WTC11 (cell line): Measurements from ENCODE around the gene FNDC3B. TPM values are rescaled to one million over a fixed set of nuclear protein-coding genes. Genes with fewer than 3 reads are reported as not detected.

Experiments
- ATAC-seq: fragments of 200-7000 bp; cut with Tn5 transposase; 2 replicates; pipeline ENCODE4 v1.10.0; 2021; ENCODE audit warnings: mild to moderate bottlenecking, moderate library complexity
- CTCF ChIA-PET: fragments of 300-600 bp; sonication (Branson Sonifier 250); formaldehyde crosslinking; loops from one replicate; lab custom pipeline; 2021; ENCODE audit warnings: antibody characterized with exemption; lab: Charles Lee
- POLR2A ChIA-PET: fragments of 350-600 bp; sonication (Branson Sonifier 250); formaldehyde crosslinking; loops from one replicate; lab custom pipeline; 2021; ENCODE audit warnings: antibody characterized with exemption; lab: Charles Lee
- DNase-seq: peaks from one replicate; pipeline ENCODE4 v3.0.0; 2021; ENCODE audit warnings: low spot score
- H3K27ac Mint-ChIP-seq: 2 replicates; pipeline ENCODE4 v1.8.0; 2021; ENCODE audit warnings: mixed read lengths
- H3K27me3 Mint-ChIP-seq: 2 replicates; pipeline ENCODE4 v1.8.0; 2021; ENCODE audit warnings: low read depth, mild to moderate bottlenecking, moderate library complexity, mixed read lengths
- H3K36me3 Mint-ChIP-seq: 2 replicates; pipeline ENCODE4 v1.8.0; 2021; ENCODE audit warnings: mixed read lengths
- H3K4me1 Mint-ChIP-seq: 2 replicates; pipeline ENCODE4 v1.8.0; 2022; ENCODE audit warnings: mixed read lengths
- H3K4me3 Mint-ChIP-seq: 2 replicates; pipeline ENCODE4 v1.8.0; 2021; ENCODE audit warnings: mild to moderate bottlenecking, moderate library complexity, mixed read lengths
- H3K9me3 Mint-ChIP-seq: 2 replicates; pipeline ENCODE4 v1.8.0; 2021; ENCODE audit warnings: mixed read lengths
- ESRRA ChIP-seq: sonication (generic); formaldehyde crosslinking; IDR thresholded peaks from 2 replicates; pipeline ENCODE4 v1.8.1; 2022; ENCODE audit warnings: mild to moderate bottlenecking, missing genetic modification reagents, borderline replicate concordance
- HMGA2 ChIP-seq: fragments of 250-450 bp; sonication (Bioruptor Pico); IDR thresholded peaks from 2 replicates; pipeline ENCODE4 v1.4.0; 2021; ENCODE audit warnings: mild to moderate bottlenecking, moderate library complexity
- HMGXB4 ChIP-seq: sonication (generic); formaldehyde crosslinking; IDR thresholded peaks from 2 replicates; pipeline ENCODE4 v1.8.1; 2023; ENCODE audit warnings: mild to moderate bottlenecking, moderate library complexity, missing genetic modification reagents
- NFE2L1 ChIP-seq: sonication (generic); formaldehyde crosslinking; IDR thresholded peaks from 2 replicates; pipeline ENCODE4 v1.8.1; 2023; ENCODE audit warnings: missing genetic modification reagents
- PRDM15 ChIP-seq: sonication (generic); formaldehyde crosslinking; IDR thresholded peaks from 2 replicates; pipeline ENCODE4 v1.8.0; 2022; ENCODE audit warnings: missing genetic modification reagents
- SP1 ChIP-seq: sonication (generic); formaldehyde crosslinking; conservative IDR thresholded peaks from 2 replicates; pipeline ENCODE4 v1.8.1; 2022; ENCODE audit warnings: missing genetic modification reagents
- ZBTB21 ChIP-seq: sonication (generic); formaldehyde crosslinking; IDR thresholded peaks from 2 replicates; pipeline ENCODE4 v1.8.1; 2023; ENCODE audit warnings: mild to moderate bottlenecking, missing genetic modification reagents, borderline replicate concordance
- ZNF121 ChIP-seq: sonication (generic); formaldehyde crosslinking; IDR thresholded peaks from 2 replicates; pipeline ENCODE4 v1.8.0; 2023; ENCODE audit warnings: missing genetic modification reagents
- ZNF138 ChIP-seq: sonication (generic); formaldehyde crosslinking; conservative IDR thresholded peaks from 2 replicates; pipeline ENCODE4 v1.8.1; 2022; ENCODE audit warnings: mild to moderate bottlenecking, moderate library complexity, missing genetic modification reagents
- ZNF317 ChIP-seq: sonication (generic); formaldehyde crosslinking; IDR thresholded peaks from 2 replicates; pipeline ENCODE4 v1.8.1; 2023; ENCODE audit warnings: low read depth, mild to moderate bottlenecking, moderate library complexity, missing genetic modification reagents, borderline replicate concordance
- ZNF423 ChIP-seq: fragments of 250-450 bp; sonication (Bioruptor Pico); IDR thresholded peaks from 2 replicates; pipeline ENCODE4 v2.1.2; 2022; ENCODE audit warnings: mild to moderate bottlenecking, moderate library complexity
- total RNA-seq: library from RNA; stranded (reverse); gene quantifications from 3 replicates; pipeline ENCODE4 v1.2.3, GENCODE V29; 2021
- TF ChIP-seq, protein P1 (sequence below): sonication (generic); formaldehyde crosslinking; IDR thresholded peaks from 2 replicates; pipeline ENCODE4 v1.8.0; 2023; ENCODE audit warnings: mild to moderate bottlenecking, missing genetic modification reagents

Gene FNDC3B
- total RNA-seq, 1 experiment from 2014 or later: 42.8 TPM

DNA sequence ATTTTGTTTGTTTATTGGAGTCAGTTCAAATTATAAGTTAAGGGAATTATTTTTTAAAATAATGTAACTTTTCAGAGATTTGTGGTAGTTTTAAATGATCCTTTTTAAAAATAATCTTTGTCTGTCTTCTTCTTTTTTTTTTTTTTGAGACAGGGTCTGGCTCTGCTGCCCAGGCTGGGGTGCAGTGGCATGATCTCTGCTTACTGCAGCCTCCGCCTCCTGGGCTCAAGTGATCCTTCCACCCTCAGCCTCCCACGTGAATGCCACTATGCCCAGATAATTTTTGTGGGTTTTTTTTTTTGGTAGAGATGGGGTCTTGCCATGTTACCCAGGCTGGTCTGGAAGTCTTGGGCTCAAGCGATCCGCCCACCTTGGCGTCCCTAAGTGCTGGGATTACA, 12.6 kb downstream of the FNDC3B start (continued):
- TF ChIP-seq, protein P1, sequence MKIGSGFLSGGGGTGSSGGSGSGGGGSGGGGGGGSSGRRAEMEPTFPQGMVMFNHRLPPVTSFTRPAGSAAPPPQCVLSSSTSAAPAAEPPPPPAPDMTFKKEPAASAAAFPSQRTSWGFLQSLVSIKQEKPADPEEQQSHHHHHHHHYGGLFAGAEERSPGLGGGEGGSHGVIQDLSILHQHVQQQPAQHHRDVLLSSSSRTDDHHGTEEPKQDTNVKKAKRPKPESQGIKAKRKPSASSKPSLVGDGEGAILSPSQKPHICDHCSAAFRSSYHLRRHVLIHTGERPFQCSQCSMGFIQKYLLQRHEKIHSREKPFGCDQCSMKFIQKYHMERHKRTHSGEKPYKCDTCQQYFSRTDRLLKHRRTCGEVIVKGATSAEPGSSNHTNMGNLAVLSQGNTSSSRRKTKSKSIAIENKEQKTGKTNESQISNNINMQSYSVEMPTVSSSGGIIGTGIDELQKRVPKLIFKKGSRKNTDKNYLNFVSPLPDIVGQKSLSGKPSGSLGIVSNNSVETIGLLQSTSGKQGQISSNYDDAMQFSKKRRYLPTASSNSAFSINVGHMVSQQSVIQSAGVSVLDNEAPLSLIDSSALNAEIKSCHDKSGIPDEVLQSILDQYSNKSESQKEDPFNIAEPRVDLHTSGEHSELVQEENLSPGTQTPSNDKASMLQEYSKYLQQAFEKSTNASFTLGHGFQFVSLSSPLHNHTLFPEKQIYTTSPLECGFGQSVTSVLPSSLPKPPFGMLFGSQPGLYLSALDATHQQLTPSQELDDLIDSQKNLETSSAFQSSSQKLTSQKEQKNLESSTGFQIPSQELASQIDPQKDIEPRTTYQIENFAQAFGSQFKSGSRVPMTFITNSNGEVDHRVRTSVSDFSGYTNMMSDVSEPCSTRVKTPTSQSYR: no peak

- ATAC-seq (peak; percentile 57), DNase-seq (no peak)
- ChIA-PET CTCF (interaction anchor here (1.0 kb wide), 1 partner anchor 117 kb away, joined by 3 read pairs; no protein-coding TSS in a partner anchor), POLR2A (no interaction called here)
- Mint-ChIP-seq H3K4me1 (peaks cover 48% of the 10 kb centered on the region), H3K36me3 (peaks cover 24% of the 10 kb centered on the region), H3K27me3 (no peaks in the 10 kb centered on the region), H3K27ac (peak overlapping the region; percentile 26), H3K9me3 (no peaks in the 10 kb centered on the region), H3K4me3 (no peak overlapping the region)
- no peak for TF ChIP-seq NFE2L1 (CRISPR knock-in tag)
- TF ChIP-seq ZNF121 (CRISPR knock-in tag): no peak
- TF ChIP-seq PRDM15 (CRISPR knock-in tag): no peak
- TF ChIP-seq HMGXB4 (CRISPR knock-in tag): no peak
- no peak for TF ChIP-seq ESRRA (CRISPR knock-in tag)
- TF ChIP-seq SP1 (CRISPR knock-in tag): no peak
- no peak for TF ChIP-seq ZNF317 (CRISPR knock-in tag)
- TF ChIP-seq ZNF423 (CRISPR knock-in tag): no peak
Measured at GRCh38 chr3:172052405-172052804, 13.0 kb downstream of the FNDC3B start.

DNA sequence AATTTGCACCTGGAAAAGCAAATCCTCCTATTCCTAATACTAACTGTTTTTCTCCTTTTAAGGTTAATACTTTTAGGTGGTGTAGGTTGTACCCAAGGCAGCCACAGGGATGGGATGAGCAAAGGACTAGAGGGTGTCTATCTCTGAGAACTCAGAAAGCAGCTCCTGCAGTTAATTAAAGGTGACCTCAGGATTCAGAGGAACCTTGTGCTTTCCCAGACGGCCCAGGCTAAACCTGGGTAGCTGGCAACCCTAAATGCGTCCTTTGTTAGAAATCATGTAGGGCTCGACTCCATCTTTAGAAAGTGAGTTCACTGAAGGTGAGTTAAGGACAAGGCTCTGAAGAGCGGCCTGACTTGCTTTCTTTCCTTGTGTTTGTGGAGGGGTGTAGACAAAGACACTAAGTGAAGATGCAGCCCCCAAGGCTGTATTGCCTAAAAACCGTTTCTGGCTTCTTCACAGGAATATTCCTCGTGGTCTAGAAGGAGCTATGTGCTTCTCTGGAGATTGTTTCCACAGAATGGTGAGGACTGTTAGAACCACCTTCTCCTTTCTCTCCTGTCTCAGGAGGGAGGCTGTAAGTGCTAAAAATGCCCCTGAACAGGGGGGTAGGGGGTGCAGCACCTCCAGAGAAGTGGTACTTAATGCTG, 14.9 kb downstream of the FNDC3B start:
- ChIA-PET CTCF (interaction anchor here (1.0 kb wide), 2 partner anchors 9 to 11 kb away, joined by 3 to 4 read pairs; no protein-coding TSS in a partner anchor), POLR2A (interaction anchor here (0.6 kb wide), 1 partner anchor 402 kb away, joined by 4 read pairs; no protein-coding TSS in a partner anchor)
- H3K4me1 Mint-ChIP-seq: peaks cover 59% of the 10 kb centered on the region
- peak overlapping the region; percentile 13; the same call in 1 of the 2 replicates for H3K27ac Mint-ChIP-seq
- no peak for TF ChIP-seq HMGA2 (CRISPR knock-in tag)
- no peak for TF ChIP-seq ZBTB21
- TF ChIP-seq ZNF138 (CRISPR knock-in tag): no peak
- H3K36me3 Mint-ChIP-seq: peaks cover 22% of the 10 kb centered on the region
- no peaks in the 10 kb centered on the region for H3K27me3 Mint-ChIP-seq
- no peak for DNase-seq
- no peak overlapping the region for H3K4me3 Mint-ChIP-seq
- H3K9me3 Mint-ChIP-seq: no peaks in the 10 kb centered on the region
- peak; percentile 49; the same call in 1 of the 2 replicates for ATAC-seq
